ENCODE results near the gene ALLC. TPM values are rescaled to one million over a fixed set of nuclear protein-coding genes. Genes with fewer than 3 reads are reported as not detected.

Gene ALLC
- polyA plus RNA-seq, 1 experiment, result not detected

- TF ChIP-seq CTCF (IDR thresholded peaks at IDR 0.05; ENCODE audit: insufficient read depth, low read depth, low read length), result no peak
- ChIA-PET POLR2A (no interaction called here), CTCF (no interaction called here)
- Histone ChIP-seq H3K4me3 (ENCODE audit: low read depth, low read length) (no peak overlapping the region), H3K36me3 (ENCODE audit: control insufficient read depth, insufficient read depth, low read length) (no peaks in the 10 kb centered on the region), H3K27me3 (ENCODE audit: control insufficient read depth, insufficient read depth, low read length) (no peaks in the 10 kb centered on the region; the same call in 1 of the 2 replicates)
- no peak for DNase-seq (ENCODE audit: low read depth)
These were observed 26.7 kb upstream of the ALLC start for GRCh38 chr2:3631161-3631850.

GRCh38 chr2:3631851-3632659 lies 25.9 kb upstream of the ALLC start:
- DNase-seq (ENCODE audit: low read depth), result no peak
- no peak for TF ChIP-seq CTCF (IDR thresholded peaks at IDR 0.05; ENCODE audit: insufficient read depth, low read depth, low read length)
- Histone ChIP-seq H3K36me3 (ENCODE audit: control insufficient read depth, insufficient read depth, low read length) (no peaks in the 10 kb centered on the region), H3K4me3 (ENCODE audit: low read depth, low read length) (no peak overlapping the region), H3K27me3 (ENCODE audit: control insufficient read depth, insufficient read depth, low read length) (no peaks in the 10 kb centered on the region; the same call in 1 of the 2 replicates)
- ChIA-PET POLR2A (no interaction called here), CTCF (no interaction called here)

GRCh38 chr2:3633089-3633981 lies 24.7 kb upstream of the ALLC start:
- H3K27me3 ChIP-seq (ENCODE audit: control insufficient read depth, insufficient read depth, low read length), result no peaks in the 10 kb centered on the region; the same call in 1 of the 2 replicates
- ChIA-PET CTCF (interaction anchor here (1.2 to 1.6 kb wide), 2 partner anchors 18 to 25 kb away, joined by 3 read pairs; no protein-coding TSS in a partner anchor), POLR2A (no interaction called here)
- no peaks in the 10 kb centered on the region for H3K36me3 ChIP-seq (ENCODE audit: control insufficient read depth, insufficient read depth, low read length)
- TF ChIP-seq CTCF (IDR thresholded peaks at IDR 0.05; ENCODE audit: insufficient read depth, low read depth, low read length), result no peak
- DNase-seq (ENCODE audit: low read depth), result no peak
- H3K4me3 ChIP-seq (ENCODE audit: low read depth, low read length), result no peak overlapping the region

- no peaks in the 10 kb centered on the region; the same call in 1 of the 2 replicates for H3K27me3 ChIP-seq (ENCODE audit: control insufficient read depth, insufficient read depth, low read length)
- ChIA-PET POLR2A (no interaction called here), CTCF (interaction anchor here (1.2 to 1.6 kb wide), 2 partner anchors 17 to 26 kb away, joined by 3 read pairs; no protein-coding TSS in a partner anchor)
- H3K36me3 ChIP-seq (ENCODE audit: control insufficient read depth, insufficient read depth, low read length), result no peaks in the 10 kb centered on the region
- H3K4me3 ChIP-seq (ENCODE audit: low read depth, low read length), result no peak overlapping the region
- TF ChIP-seq CTCF (IDR thresholded peaks at IDR 0.05; ENCODE audit: insufficient read depth, low read depth, low read length), result no peak
- no peak for DNase-seq (ENCODE audit: low read depth)
These were observed 23.9 kb upstream of the ALLC start for GRCh38 chr2:3633982-3634595.
